ENCODE results near the gene DDIAS.

The DDIAS gene

DNA sequence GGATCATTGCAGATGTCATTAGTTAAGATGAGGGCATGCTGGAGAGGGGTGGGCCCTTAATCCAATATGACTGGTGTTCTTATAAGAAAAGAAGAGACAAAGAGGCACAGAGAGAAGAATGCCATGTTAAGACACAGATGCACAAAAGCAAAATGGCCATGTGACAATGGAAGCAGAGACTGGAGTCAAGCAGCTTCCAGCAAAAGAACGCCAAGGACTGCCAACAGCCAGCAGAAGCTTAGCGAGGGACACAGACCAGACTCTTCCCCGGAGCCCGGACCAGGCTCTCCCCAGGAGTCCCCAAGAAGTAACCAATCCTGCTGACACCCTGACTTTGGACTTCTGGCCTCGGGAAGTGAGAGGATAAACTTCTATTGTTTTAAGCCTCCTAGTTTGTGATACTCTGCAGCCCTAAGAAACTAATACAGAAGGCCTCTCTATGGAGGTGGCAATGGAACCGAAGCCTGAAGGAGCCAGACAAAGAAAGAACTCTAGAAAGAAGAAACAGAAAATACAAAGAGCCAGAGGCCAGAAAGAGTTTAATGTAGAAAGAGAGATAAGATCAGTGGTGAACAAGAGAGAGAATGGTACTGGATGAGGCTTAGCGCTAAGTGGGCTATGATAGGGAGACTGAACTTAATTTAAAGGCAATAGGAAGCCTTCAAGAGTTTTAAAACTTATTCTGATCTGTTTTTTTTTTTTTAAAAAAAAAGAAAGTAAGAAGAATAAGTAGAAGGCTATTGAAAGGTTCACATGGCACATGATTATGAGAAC is 29.0 kb upstream of the DDIAS start:
- Histone ChIP-seq H3F3A (ENCODE audit: insufficient read depth, low read length) (no peaks in the 10 kb centered on the region), H3K27me3 (ENCODE audit: insufficient read depth, low read length) (no peaks in the 10 kb centered on the region), H4K20me1 (ENCODE audit: insufficient read depth, low read length) (no peaks in the 10 kb centered on the region), H3K9me3 (ENCODE audit: low read length) (no peaks in the 10 kb centered on the region), H3K4me2 (ENCODE audit: low read length) (no peak overlapping the region), H3K36me3 (ENCODE audit: insufficient read depth, low read length) (no peaks in the 10 kb centered on the region), H3K9ac (ENCODE audit: low read length) (no peak overlapping the region), H2AFZ (ENCODE audit: low read length) (no peak overlapping the region), H3K4me1 (ENCODE audit: insufficient read depth, low read length, severe bottlenecking) (peaks cover 2% of the 10 kb centered on the region), H3K79me2 (ENCODE audit: insufficient read depth, low read length) (no peaks in the 10 kb centered on the region), H3K27ac (ENCODE audit: low read depth, low read length, poor library complexity, severe bottlenecking) (no peak overlapping the region), H3K9me2 (ENCODE audit: low read depth, low read length) (no peaks in the 10 kb centered on the region), H3K4me3 (ENCODE audit: low read depth, low read length, poor library complexity, severe bottlenecking) (no peak overlapping the region)
- no peak for TF ChIP-seq EZH2 (IDR thresholded peaks at IDR 0.05; ENCODE audit: borderline replicate concordance, low read length)

DNA sequence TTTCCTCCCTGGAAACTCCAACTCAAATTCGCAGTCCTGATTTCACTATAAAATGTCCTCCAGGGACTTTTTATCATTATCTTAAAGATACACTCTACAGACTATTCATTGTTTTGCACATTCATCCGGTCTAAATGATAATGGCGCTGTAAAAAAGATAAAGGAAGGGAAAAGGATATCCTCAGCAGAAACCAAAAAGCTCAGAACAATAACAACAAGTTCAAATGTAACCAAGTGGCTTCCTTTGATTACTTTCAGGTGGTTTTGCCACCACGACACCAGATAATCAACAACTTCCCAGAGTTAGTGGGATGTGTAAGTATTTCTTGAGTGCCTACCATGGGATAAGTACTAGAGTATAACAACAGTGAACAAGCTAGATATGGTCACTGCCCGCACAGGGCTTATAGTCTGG is 27.6 kb upstream of the DDIAS start:
- Histone ChIP-seq H3K9ac (ENCODE audit: low read length) (no peak overlapping the region), H3F3A (ENCODE audit: insufficient read depth, low read length) (no peaks in the 10 kb centered on the region), H3K4me2 (ENCODE audit: low read length) (no peak overlapping the region), H3K4me1 (ENCODE audit: insufficient read depth, low read length, severe bottlenecking) (no peaks in the 10 kb centered on the region), H3K36me3 (ENCODE audit: insufficient read depth, low read length) (no peaks in the 10 kb centered on the region), H2AFZ (ENCODE audit: low read length) (no peak overlapping the region), H3K27me3 (ENCODE audit: insufficient read depth, low read length) (no peaks in the 10 kb centered on the region), H3K4me3 (ENCODE audit: low read depth, low read length, poor library complexity, severe bottlenecking) (no peak overlapping the region), H3K9me3 (ENCODE audit: low read length) (no peaks in the 10 kb centered on the region), H4K20me1 (ENCODE audit: insufficient read depth, low read length) (no peaks in the 10 kb centered on the region), H3K79me2 (ENCODE audit: insufficient read depth, low read length) (no peaks in the 10 kb centered on the region), H3K9me2 (ENCODE audit: low read depth, low read length) (no peaks in the 10 kb centered on the region), H3K27ac (ENCODE audit: low read depth, low read length, poor library complexity, severe bottlenecking) (no peak overlapping the region)
- no peak for TF ChIP-seq CTCF (IDR thresholded peaks at IDR 0.05; ENCODE audit: low read length)
- TF ChIP-seq EZH2 (IDR thresholded peaks at IDR 0.05; ENCODE audit: borderline replicate concordance, low read length), result no peak

- H3F3A ChIP-seq (ENCODE audit: insufficient read depth, low read length), result no peaks in the 10 kb centered on the region
- no peaks in the 10 kb centered on the region for H3K4me1 ChIP-seq (ENCODE audit: insufficient read depth, low read length, severe bottlenecking)
- H2AFZ ChIP-seq (ENCODE audit: low read length), result no peak overlapping the region
- no peaks in the 10 kb centered on the region for H4K20me1 ChIP-seq (ENCODE audit: insufficient read depth, low read length)
- no peak overlapping the region for H3K27ac ChIP-seq (ENCODE audit: low read depth, low read length, poor library complexity, severe bottlenecking)
- H3K4me3 ChIP-seq (ENCODE audit: low read depth, low read length, poor library complexity, severe bottlenecking), result no peak overlapping the region
- no peak overlapping the region for H3K4me2 ChIP-seq (ENCODE audit: low read length)
- H3K9me2 ChIP-seq (ENCODE audit: low read depth, low read length), result no peaks in the 10 kb centered on the region
- H3K79me2 ChIP-seq (ENCODE audit: insufficient read depth, low read length), result no peaks in the 10 kb centered on the region
- H3K27me3 ChIP-seq (ENCODE audit: insufficient read depth, low read length), result no peaks in the 10 kb centered on the region
- no peaks in the 10 kb centered on the region for H3K36me3 ChIP-seq (ENCODE audit: insufficient read depth, low read length)
- TF ChIP-seq CTCF (IDR thresholded peaks at IDR 0.05; ENCODE audit: low read length) (no peak), EZH2 (IDR thresholded peaks at IDR 0.05; ENCODE audit: borderline replicate concordance, low read length) (no peak)
- no peaks in the 10 kb centered on the region for H3K9me3 ChIP-seq (ENCODE audit: low read length)
- no peak overlapping the region for H3K9ac ChIP-seq (ENCODE audit: low read length)
Measured at GRCh38 chr11:82874646-82875523, 26.7 kb upstream of the DDIAS start.
